Measurements from ENCODE around the gene C9orf43. TPM values are rescaled to one million over a fixed set of nuclear protein-coding genes. Genes with fewer than 3 reads are reported as not detected.

Gene C9orf43
- total and polyA plus RNA-seq, 10 of the 15 experiments (the other 5 are each of a cell fraction or from before 2014, with no cell fraction given) = 0.08 to 0.79 (median 0.55) TPM

DNA sequence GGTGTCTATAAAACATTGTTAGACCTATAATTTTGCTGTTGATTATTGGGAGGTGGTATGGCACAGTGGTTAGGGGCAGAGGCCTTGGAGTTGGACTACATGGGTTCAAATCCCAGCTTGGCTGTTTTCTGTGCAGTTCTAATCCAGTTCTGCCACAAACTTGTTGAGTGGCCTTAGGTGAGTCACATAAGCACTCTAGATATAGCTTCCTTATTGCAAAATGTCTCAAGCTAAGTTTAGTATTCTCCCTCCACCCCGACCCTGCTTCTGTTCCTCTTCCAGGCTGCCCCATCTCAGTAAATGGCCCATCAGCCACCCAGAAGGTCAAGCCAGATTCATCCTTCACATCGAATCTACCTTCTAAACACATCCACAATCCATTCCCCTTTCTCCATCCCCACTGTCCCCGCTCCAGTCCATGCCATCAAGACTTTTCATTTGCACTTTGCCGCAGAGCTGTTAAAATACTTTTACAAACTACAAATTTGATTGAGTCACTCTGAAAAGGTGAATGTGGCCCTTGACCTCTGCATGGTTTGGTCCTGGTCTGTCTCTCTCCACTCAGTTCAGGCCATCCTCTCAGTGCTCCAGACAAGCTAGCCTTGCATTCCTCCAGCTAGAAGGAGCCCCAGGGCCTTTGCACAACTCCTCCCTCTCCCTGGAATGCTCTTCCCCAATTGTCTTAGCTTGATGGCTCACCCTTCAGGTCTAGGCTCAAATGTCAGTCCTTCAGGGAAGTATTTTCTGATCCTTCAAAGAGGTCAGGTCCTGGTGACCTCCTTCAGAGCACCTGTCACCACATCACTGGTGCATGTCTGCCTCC lies 23.8 kb upstream of the C9orf43 start (continued):
- TF ChIP-seq, protein P1, sequence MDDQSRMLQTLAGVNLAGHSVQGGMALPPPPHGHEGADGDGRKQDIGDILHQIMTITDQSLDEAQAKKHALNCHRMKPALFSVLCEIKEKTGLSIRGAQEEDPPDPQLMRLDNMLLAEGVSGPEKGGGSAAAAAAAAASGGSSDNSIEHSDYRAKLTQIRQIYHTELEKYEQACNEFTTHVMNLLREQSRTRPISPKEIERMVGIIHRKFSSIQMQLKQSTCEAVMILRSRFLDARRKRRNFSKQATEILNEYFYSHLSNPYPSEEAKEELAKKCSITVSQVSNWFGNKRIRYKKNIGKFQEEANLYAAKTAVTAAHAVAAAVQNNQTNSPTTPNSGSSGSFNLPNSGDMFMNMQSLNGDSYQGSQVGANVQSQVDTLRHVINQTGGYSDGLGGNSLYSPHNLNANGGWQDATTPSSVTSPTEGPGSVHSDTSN (IDR thresholded peaks at IDR 0.05; ENCODE audit: insufficient replicate concordance, low read depth, low read length) = no peak
- TF ChIP-seq, protein P2, sequence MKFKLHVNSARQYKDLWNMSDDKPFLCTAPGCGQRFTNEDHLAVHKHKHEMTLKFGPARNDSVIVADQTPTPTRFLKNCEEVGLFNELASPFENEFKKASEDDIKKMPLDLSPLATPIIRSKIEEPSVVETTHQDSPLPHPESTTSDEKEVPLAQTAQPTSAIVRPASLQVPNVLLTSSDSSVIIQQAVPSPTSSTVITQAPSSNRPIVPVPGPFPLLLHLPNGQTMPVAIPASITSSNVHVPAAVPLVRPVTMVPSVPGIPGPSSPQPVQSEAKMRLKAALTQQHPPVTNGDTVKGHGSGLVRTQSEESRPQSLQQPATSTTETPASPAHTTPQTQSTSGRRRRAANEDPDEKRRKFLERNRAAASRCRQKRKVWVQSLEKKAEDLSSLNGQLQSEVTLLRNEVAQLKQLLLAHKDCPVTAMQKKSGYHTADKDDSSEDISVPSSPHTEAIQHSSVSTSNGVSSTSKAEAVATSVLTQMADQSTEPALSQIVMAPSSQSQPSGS (IDR thresholded peaks at IDR 0.05; ENCODE audit: low read length) = no peak
- TF ChIP-seq IKZF1 (conservative IDR thresholded peaks at IDR 0.05) (no peak), EP300 (IDR thresholded peaks at IDR 0.05; ENCODE audit: borderline replicate concordance in 1 of 2, control insufficient read depth in 1 of 2, low read depth in 2 of 2, low read length in 2 of 2) (no peak)

DNA sequence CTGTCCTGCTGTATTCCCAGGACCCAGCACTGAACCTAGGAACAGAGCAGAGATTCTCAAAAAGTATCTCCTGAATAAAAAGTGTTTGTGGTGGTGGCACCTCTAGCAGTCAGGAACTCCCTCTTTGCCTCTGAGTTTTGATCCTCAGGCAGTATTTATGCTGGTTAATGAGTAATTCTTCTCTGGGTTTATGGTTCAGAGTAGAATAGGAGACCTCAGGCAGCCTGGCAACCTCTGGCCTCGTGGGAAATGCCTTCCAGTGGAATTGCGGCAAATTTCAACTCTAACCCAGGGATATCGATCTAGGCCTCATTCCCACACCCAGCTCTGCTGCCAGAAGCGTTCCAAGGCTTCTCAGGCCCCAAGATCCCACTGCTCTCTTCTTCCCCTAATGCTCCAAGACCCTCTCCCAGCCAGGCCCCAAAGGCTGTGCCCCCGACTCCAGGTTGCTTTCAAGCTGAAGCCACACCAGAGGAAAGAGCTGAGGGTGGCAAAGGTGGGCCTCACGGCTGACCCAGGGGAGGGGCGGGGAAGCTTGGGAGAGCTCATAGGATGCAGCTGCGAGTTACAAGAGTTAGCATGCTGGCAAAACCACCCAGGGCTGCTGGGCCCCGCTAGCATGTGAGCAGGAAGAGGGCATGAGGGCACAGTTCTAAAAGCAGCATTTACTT lies 22.9 kb upstream of the C9orf43 start:
- Histone ChIP-seq H3K36me3 (ENCODE audit: control insufficient read depth in 2 of 2, insufficient read depth in 2 of 2, low read length in 1 of 2) (peaks cover 0 to 10% of the 10 kb centered on the region in 2 experiments; a peak in 3 of 4 replicates), H3K4me1 (ENCODE audit: control insufficient read depth, insufficient read depth, low read length) (no peaks in the 10 kb centered on the region), H3K79me2 (ENCODE audit: control insufficient read depth, insufficient read depth, low read length) (no peaks in the 10 kb centered on the region), H3K4me2 (ENCODE audit: control insufficient read depth, insufficient read depth) (no peak overlapping the region), H3K27ac (ENCODE audit: control insufficient read depth, insufficient read depth) (no peak overlapping the region), H4K20me1 (ENCODE audit: control insufficient read depth, insufficient read depth) (no peaks in the 10 kb centered on the region; the same call in 1 of the 2 replicates), H3K9ac (ENCODE audit: control insufficient read depth, insufficient read depth, low read length) (no peak overlapping the region), H3K27me3 (replicated peaks in 1 of 2; ENCODE audit: control insufficient read depth in 2 of 2, insufficient read depth in 2 of 2, low read length in 1 of 2) (no peaks in the 10 kb centered on the region), H3K4me3 (no peak overlapping the region), H3K9me3 (replicated peaks; ENCODE audit: control insufficient read depth, insufficient read depth, low read length) (no peaks in the 10 kb centered on the region), H2AFZ (ENCODE audit: control insufficient read depth, low read depth, low read length) (no peak overlapping the region)
- ChIA-PET SMC1A (ENCODE audit: uncharacterized antibody, unreplicated experiment) (no interaction called here), RAD21 (ENCODE audit: unreplicated experiment) (no interaction called here), POLR2A (no interaction called here), CTCF (interaction anchor here (1.1 to 1.3 kb wide), 2 partner anchors 8 to 14 kb away, joined by 4 to 5 read pairs; partner anchors contain the start of gene ALAD)
- ATAC-seq (no peak), DNase-seq (ENCODE audit: low read depth, low spot score) (no peak), FAIRE-seq (no peak)
- BruUV-seq (replicated peaks) = no TSS peak
- intact Hi-C loops (cut with micrococcal nuclease; ENCODE audit: unreplicated experiment) (no loop called here), in situ Hi-C loops (cut with MboI) (no loop called here)
- TF ChIP-seq POLR2AphosphoS5 (IDR thresholded peaks at IDR 0.05; ENCODE audit: low read length) (no peak), HCFC1 (IDR thresholded peaks at IDR 0.05; ENCODE audit: low read length) (no peak), CHD4 (IDR thresholded peaks at IDR 0.05) (no peak), RUNX3 (IDR thresholded peaks at IDR 0.05; ENCODE audit: low read length) (no peak), LARP7 (IDR thresholded peaks at IDR 0.05) (no peak), SP1 (IDR thresholded peaks at IDR 0.05; ENCODE audit: low read depth, low read length) (no peak), SPI1 (IDR thresholded peaks at IDR 0.05; ENCODE audit: borderline replicate concordance, insufficient read depth, low read depth, low read length) (no peak)
- WGBS (ENCODE audit: insufficient coverage, insufficient replicate concordance, low lambda C conversion rate, missing lambda C conversion rate) = 97% methylated on average over 9 of the region's 9 CpGs
